ENCODE results near the gene RRM2. TPM values are rescaled to one million over a fixed set of nuclear protein-coding genes. Genes with fewer than 3 reads are reported as not detected.

The RRM2 gene
- total RNA-seq, 6 donors from 2014 or later: 2.1 to 12.9 (median 3.2) TPM

DNA sequence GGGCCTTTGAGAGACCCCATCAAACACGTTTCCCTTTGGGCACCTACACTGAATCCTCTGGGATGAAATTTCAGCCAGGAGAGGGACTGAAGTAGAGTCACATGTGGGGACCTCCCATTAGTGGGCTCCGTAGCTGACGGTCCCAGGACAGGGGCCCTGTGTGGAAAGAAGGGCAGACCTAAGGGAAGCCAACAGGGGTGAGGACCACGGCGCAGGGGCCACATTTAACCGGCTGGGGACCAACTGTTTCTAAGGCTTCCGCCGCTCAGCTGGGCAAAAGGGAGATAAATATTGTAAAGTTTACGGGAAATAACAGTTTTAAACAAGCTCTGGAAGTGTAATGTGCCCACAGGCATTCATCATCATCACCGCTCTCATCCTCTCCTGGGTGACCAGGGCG, 42.7 kb downstream of the RRM2 start:
- 91 to 95% methylated on average over 11 of the region's 11 CpGs for WGBS, 2 donors
- TF ChIP-seq POLR2A (IDR thresholded peaks at IDR 0.05) (no peak), POLR2AphosphoS5 (IDR thresholded peaks at IDR 0.05) (no peak), EP300 (IDR thresholded peaks at IDR 0.05) (no peak)
- TF ChIP-seq, protein P1, sequence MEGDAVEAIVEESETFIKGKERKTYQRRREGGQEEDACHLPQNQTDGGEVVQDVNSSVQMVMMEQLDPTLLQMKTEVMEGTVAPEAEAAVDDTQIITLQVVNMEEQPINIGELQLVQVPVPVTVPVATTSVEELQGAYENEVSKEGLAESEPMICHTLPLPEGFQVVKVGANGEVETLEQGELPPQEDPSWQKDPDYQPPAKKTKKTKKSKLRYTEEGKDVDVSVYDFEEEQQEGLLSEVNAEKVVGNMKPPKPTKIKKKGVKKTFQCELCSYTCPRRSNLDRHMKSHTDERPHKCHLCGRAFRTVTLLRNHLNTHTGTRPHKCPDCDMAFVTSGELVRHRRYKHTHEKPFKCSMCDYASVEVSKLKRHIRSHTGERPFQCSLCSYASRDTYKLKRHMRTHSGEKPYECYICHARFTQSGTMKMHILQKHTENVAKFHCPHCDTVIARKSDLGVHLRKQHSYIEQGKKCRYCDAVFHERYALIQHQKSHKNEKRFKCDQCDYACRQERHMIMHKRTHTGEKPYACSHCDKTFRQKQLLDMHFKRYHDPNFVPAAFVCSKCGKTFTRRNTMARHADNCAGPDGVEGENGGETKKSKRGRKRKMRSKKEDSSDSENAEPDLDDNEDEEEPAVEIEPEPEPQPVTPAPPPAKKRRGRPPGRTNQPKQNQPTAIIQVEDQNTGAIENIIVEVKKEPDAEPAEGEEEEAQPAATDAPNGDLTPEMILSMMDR (IDR thresholded peaks at IDR 0.05): no peak
- ATAC-seq (ENCODE audit: low FRiP score in 2 of 2): no peak

DNA sequence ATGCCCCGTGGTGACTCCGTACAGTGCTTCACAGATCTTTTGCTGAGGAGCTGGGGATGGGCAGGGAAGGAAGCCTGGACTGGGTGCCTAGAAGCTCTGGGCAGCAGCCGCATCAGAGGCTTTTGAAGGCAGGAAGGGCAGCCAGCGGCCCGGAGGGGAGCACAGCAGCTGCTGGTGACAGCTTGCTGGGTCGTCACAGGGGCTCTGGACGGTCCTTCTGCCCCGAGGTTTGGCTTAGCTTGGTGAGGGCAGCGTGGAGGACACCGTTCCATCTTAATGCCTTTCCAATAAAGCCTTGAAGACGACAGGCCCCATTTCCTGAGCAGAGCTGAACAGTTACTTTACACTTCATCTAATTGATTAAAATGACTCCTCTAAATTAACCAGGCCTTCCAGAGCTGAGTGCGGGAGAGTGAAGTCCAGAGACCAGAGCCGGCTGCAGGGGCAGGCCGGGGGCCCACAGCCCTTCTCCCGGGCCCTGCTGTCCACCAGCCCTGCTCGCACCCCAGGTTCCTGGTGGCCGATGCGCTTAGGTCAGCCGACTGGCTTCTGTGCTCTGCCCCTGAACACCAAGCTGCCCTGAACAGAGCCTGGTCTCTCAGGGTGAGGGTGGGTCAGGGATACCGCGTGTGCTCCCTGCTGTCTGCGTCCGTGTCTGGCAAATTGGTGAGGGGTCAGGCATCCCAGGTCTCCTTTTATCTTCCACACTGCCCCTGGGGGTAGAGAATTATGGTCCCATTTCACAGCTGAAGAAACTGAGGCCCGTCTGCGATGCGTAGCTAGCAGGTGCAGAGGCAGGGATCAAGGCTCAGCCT, 43.5 kb downstream of the RRM2 start:
- ATAC-seq (ENCODE audit: low FRiP score in 2 of 2): no peak
- no peaks in the 10 kb centered on the region for H3K4me1 ChIP-seq
- no peak for DNase-seq
- no peaks in the 10 kb centered on the region for H3K9me3 ChIP-seq
- WGBS, 2 donors: 87 to 89% methylated on average over 19 to 26 of the region's 26 CpGs
- no peaks in the 10 kb centered on the region for H3K27me3 ChIP-seq
- no peaks in the 10 kb centered on the region for H3K36me3 ChIP-seq
- H3K27ac ChIP-seq: no peak overlapping the region
- no peak for TF ChIP-seq POLR2AphosphoS5 (IDR thresholded peaks at IDR 0.05)
- TF ChIP-seq EP300 (IDR thresholded peaks at IDR 0.05): no peak
- TF ChIP-seq POLR2A (IDR thresholded peaks at IDR 0.05): no peak
- TF ChIP-seq, protein P1 (IDR thresholded peaks at IDR 0.05): no peak
- no peak overlapping the region for H3K4me3 ChIP-seq

More for the DNA sequence above, 42.7 kb downstream of the RRM2 start:
- Histone ChIP-seq H3K4me1 (no peaks in the 10 kb centered on the region), H3K27ac (no peak overlapping the region), H3K9me3 (no peaks in the 10 kb centered on the region), H3K27me3 (no peaks in the 10 kb centered on the region), H3K36me3 (no peaks in the 10 kb centered on the region), H3K4me3 (no peak overlapping the region)
- DNase-seq: no peak

DNA sequence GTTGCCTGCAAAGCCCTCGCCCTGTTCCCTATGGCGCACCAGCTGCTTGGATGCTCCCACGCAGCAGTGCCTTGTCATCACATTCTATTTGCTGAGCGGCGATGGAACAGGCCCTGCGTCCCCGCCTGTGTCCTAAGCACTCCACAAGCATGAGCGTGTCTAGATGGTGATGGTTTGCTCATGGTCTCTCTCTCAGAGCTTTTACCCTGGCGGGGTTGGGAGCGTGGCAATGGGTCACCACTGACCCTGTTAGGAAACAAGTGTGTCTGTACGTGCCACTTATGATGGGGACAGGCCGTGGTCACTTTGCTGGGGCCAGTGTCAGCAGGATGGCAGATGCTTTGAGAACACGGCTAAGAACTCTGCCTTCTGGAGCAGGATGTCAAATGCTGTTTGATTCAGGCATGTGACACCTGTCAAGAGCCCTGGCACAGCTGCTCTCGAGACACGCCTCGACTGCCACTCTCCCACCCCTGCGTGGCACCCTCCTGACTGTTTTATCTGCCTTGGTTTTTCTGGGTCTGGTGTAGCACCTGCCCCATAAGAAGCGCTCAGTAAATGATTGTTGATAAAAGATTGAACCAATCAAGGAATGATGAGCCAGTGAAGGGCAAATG, 44.2 kb downstream of the RRM2 start:
- ATAC-seq (ENCODE audit: low FRiP score in 2 of 2) (no peak), DNase-seq (no peak)
- no peak for TF ChIP-seq POLR2A (IDR thresholded peaks at IDR 0.05)
- no peak for TF ChIP-seq EP300 (IDR thresholded peaks at IDR 0.05)
- TF ChIP-seq, protein P1 (IDR thresholded peaks at IDR 0.05): no peak
- TF ChIP-seq POLR2AphosphoS5 (IDR thresholded peaks at IDR 0.05): no peak
- 84 to 86% methylated on average over 14 to 18 of the region's 18 CpGs for WGBS, 2 donors
- H3K27me3 ChIP-seq: no peaks in the 10 kb centered on the region
- no peaks in the 10 kb centered on the region for H3K9me3 ChIP-seq
- H3K4me3 ChIP-seq: no peak overlapping the region
- no peaks in the 10 kb centered on the region for H3K4me1 ChIP-seq
- H3K27ac ChIP-seq: no peak overlapping the region
- H3K36me3 ChIP-seq: no peaks in the 10 kb centered on the region

DNA sequence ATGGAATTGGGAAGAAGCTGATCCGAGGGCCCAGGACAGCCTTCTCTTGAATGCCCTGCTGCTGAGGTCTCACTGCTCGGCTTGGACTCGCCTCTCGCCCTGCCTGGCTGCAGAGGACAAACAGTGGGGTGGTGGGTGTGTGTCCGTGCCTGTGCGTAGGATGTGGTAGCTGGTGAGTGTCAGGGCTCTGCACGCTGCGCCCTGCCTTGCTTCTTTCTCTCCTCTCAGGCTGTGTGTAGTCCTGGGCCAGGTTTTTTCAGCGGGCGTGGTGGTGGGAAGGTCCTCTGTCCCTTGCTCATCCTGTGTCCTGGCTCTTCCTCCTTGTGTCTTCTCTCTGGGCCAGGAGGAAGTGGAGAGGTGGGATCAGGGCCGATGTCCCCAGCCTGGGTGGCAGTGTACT, 44.8 kb downstream of the RRM2 start:
- H3K36me3 ChIP-seq: no peaks in the 10 kb centered on the region
- H3K9me3 ChIP-seq: no peaks in the 10 kb centered on the region
- H3K27ac ChIP-seq: no peak overlapping the region
- WGBS, 2 donors: 88 to 93% methylated on average over 6 to 11 of the region's 11 CpGs
- no peaks in the 10 kb centered on the region for H3K4me1 ChIP-seq
- DNase-seq (no peak), ATAC-seq (ENCODE audit: low FRiP score in 2 of 2) (no peak)
- no peaks in the 10 kb centered on the region for H3K27me3 ChIP-seq
- TF ChIP-seq, protein P1 (IDR thresholded peaks at IDR 0.05): no peak
- no peak for TF ChIP-seq EP300 (IDR thresholded peaks at IDR 0.05)
- no peak for TF ChIP-seq POLR2A (IDR thresholded peaks at IDR 0.05)
- TF ChIP-seq POLR2AphosphoS5 (IDR thresholded peaks at IDR 0.05): no peak
- no peak overlapping the region for H3K4me3 ChIP-seq

Measured in upper lobe of left lung (tissue), 6 donors.